ENCODE data around the gene ITPR3.

ITPR3 gene

DNA sequence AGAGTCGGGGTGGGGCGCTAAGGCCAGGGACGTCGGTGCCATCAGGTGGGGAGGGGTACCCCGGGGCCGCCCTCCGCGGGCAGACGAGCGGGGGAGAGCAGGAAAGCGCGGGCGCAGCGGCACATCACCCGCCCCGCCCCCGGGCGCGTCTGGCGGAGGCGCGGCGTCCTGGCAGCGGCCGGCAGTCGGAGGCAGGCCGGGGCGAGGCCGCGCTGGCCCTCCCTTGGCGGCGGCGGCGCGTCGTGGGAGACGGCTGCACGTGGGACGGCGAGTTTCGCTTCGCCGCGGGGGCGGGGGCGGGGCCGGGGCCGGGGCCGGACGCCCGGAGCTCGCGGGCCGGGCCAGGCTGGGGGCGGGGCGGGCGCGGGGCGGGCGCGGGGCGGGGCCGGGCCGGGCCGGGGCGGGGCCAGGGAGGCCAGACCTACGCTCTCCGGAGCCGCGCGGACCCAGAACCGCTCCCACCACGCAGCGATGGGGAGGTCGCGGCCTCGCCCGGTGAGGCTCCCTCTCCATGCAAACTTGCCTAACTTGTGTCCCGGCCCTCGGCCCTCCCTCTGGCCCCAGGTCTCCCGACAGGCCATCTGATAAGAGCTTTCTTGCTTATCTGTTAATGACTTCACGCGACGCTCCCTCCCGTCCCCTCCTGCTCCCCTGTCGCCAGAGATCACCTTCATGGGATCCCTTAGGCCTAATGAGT is 12.5 kb downstream of the ITPR3 start:
- peak overlapping the region; percentile 45 for H3K27ac ChIP-seq
- DNase-seq (ENCODE audit: low read depth, low spot score): no peak

- DNase-seq (ENCODE audit: low read depth, low spot score): no peak
- no peak overlapping the region for H3K27ac ChIP-seq
Measured at GRCh38 chr6:33634161-33634727, 13.1 kb downstream of the ITPR3 start.

GRCh38 chr6:33634946-33635345 is 13.8 kb downstream of the ITPR3 start:
- no peak for DNase-seq (ENCODE audit: low read depth, low spot score)
- no peak overlapping the region for H3K27ac ChIP-seq

DNA sequence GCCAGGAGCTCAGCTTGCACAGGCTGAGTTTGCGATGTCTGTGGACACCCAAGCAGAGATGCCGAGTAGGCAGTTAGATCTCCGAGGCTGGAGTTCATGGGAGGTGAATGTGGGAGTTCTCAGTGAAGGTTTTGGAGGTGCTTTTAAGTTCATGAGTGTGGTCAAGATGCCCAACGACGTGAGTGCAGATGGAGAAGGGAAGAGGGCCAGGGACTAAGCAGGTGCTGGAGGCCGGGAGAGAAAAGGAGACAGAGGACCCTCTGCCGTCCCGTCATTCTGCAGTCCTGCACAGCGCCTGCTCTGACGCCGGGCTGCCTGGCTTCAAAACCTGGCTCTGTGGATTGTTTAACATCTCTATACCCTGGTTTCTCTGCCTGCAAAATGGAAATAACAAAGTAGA is 15.5 kb downstream of the ITPR3 start:
- DNase-seq (ENCODE audit: low read depth, low spot score): no peak
- H3K27ac ChIP-seq: no peak overlapping the region

DNA sequence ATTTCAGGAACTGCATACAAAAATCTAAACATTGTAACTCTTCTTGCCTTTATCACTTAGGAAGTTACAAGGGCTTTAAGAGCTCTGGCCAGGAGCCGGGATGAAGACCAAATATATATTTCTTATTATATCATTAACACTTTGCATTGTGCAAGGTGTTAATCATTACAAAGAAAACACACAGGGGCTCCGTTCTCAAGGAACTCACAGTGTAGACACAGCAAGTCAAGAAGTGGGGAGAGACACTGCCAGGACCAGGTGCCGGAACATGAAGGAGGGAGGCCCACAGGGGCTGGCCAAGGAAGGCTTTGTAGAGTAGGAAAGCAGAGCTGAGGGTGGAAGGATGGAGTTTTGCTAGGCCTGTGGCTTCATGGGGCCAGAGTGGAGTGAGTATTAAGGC is 17.4 kb downstream of the ITPR3 start:
- H3K27ac ChIP-seq: no peak overlapping the region
- DNase-seq (ENCODE audit: low read depth, low spot score): no peak

- H3K27ac ChIP-seq: no peak overlapping the region
- no peak for DNase-seq (ENCODE audit: low read depth, low spot score)
Measured at GRCh38 chr6:33639559-33639958, 18.4 kb downstream of the ITPR3 start.

- no peak for DNase-seq (ENCODE audit: low read depth, low spot score)
- H3K27ac ChIP-seq: peak overlapping the region; percentile 18
Measured at GRCh38 chr6:33640361-33640760, 19.2 kb downstream of the ITPR3 start.

GRCh38 chr6:33641144-33641543 is 20.0 kb downstream of the ITPR3 start:
- peak overlapping the region; percentile 18 for H3K27ac ChIP-seq
- DNase-seq (ENCODE audit: low read depth, low spot score): peak; percentile 49

DNA sequence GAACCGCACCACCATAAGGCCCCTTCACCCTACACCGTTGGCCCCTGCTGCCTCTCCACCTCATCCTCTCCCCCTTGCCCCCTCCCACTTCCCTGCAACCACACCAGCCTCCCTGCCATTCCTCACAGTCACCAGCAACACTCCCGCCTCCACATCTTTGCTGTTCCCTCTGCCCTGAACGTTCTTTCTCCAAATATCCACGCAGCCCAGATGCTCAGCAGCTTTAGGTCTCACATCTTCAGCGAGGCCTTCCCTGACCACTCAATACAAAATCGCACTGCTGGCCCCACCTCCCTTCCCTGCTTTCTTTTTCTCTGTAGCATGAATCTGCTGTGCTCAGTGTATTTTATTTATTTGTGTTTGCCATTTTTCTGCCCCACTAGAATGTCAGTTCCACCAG is 20.5 kb downstream of the ITPR3 start:
- DNase-seq (ENCODE audit: low read depth, low spot score): no peak
- H3K27ac ChIP-seq: no peak overlapping the region

GRCh38 chr6:33642897-33643296 is 21.8 kb downstream of the ITPR3 start:
- DNase-seq (ENCODE audit: low read depth, low spot score): no peak
- H3K27ac ChIP-seq: no peak overlapping the region

DNA sequence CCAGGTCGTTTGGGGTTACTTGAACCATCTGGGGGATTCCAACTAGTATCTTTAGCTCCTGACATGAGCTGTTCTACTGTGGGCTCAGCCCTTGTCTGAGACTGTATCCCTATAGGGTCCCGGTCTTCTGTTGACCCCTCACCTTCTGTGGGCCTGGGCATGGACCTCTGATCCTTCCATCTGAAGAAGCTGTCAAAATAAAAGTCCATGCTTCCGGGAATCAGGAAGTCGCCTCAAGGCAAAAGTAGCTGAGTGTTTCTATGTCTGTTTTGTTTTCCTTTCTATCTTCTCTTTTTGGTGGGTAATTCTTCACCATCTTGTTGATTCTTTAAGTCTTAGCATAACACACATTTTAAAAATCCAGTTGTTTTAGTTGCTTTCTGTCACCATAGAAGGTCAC is 30.3 kb downstream of the ITPR3 start:
- no peak overlapping the region for H3K27ac ChIP-seq
- DNase-seq (ENCODE audit: low read depth, low spot score): no peak

- no peak for DNase-seq (ENCODE audit: low read depth, low spot score)
- H3K27ac ChIP-seq: no peak overlapping the region
Measured at GRCh38 chr6:33652002-33652401, 30.9 kb downstream of the ITPR3 start.

- DNase-seq (ENCODE audit: low read depth, low spot score): no peak
- no peak overlapping the region for H3K27ac ChIP-seq
Measured at GRCh38 chr6:33654831-33655554, 33.9 kb downstream of the ITPR3 start.

DNA sequence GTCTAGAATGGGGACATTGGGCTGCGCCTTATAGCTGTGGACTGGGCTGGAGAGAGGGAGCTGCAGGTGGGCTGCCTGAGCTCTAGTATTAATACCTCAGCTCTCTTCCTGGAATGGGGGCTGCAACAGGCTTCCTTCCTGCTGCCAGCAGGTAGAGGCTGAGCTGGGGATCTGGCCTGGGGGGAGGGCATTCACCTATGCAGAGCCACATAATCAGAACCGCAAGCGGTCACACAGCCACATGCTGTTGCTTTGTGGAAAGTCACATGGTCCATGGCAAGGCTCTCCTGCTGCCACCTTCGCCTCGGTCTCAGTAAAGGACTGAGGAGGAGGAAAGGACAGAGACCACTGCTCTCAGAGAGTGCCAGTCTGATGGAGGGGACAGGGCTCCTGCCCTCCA is 35.7 kb downstream of the ITPR3 start:
- H3K27ac ChIP-seq: no peak overlapping the region
- no peak for DNase-seq (ENCODE audit: low read depth, low spot score)

GRCh38 chr6:33658982-33659689 is 38.0 kb downstream of the ITPR3 start:
- DNase-seq (ENCODE audit: low read depth, low spot score): no peak

GRCh38 chr6:33659986-33660385 is 38.9 kb downstream of the ITPR3 start:
- no peak for DNase-seq (ENCODE audit: low read depth, low spot score)
- H3K27ac ChIP-seq: no peak overlapping the region

More at GRCh38 chr6:33658982-33659689, 38.0 kb downstream of the ITPR3 start:
- H3K27ac ChIP-seq: no peak overlapping the region

DNA sequence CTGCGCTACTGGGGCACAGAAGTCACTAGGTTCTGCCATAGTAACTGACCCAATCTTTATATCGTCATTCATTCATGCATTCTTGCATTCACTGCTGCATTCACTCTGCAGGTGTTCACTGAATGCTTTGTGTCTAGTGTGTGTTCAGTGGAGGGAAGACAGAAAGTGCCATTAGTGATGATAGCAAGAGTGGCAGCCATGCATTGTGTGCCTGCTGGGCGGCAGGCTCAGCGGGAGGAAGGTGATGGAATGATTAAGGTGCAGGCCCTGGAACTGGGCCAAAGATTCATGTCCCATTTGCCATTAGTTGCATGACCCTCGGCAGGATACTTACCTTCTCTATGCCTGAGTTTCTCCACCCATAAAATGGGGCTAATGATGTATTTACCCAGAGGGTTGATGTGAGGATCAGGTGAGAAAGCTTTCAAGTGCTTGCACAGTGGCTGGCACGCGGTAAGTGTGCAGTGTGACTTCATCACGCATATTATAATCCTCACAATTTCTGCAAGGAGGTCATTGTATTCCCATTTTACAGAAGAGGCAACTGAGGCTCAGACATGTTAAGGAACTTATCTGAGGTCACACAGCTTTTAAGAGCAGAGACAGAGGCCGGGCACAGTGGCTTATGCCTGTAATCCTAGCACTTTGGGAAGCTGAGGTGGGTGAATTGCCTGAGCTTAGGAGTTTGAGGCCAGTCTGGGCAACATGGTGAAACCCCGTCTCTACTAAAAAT is 40.1 kb downstream of the ITPR3 start:
- DNase-seq (ENCODE audit: low read depth, low spot score): no peak
- no peak overlapping the region for H3K27ac ChIP-seq

DNA sequence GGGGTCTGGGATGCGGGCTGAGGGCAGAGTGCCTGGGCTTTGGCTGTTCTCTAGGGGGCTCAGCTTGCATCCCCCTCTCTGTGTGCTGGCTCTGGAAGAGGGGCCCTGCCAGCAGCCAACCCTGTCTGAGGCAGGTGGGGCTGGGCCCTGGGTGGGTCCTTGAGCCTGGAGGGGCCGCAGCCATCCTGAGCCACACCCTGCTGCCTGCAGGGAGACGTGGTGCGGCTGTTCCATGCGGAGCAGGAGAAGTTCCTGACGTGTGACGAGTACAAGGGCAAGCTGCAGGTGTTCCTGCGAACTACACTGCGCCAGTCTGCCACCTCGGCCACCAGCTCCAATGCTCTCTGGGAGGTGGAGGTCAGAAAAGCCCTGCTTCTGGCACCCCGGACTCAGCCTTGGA is 41.2 kb downstream of the ITPR3 start:
- no peak overlapping the region for H3K27ac ChIP-seq
- no peak for DNase-seq (ENCODE audit: low read depth, low spot score)

- H3K27ac ChIP-seq: no peak overlapping the region
Measured at GRCh38 chr6:33663028-33663427, 41.9 kb downstream of the ITPR3 start.

DNA sequence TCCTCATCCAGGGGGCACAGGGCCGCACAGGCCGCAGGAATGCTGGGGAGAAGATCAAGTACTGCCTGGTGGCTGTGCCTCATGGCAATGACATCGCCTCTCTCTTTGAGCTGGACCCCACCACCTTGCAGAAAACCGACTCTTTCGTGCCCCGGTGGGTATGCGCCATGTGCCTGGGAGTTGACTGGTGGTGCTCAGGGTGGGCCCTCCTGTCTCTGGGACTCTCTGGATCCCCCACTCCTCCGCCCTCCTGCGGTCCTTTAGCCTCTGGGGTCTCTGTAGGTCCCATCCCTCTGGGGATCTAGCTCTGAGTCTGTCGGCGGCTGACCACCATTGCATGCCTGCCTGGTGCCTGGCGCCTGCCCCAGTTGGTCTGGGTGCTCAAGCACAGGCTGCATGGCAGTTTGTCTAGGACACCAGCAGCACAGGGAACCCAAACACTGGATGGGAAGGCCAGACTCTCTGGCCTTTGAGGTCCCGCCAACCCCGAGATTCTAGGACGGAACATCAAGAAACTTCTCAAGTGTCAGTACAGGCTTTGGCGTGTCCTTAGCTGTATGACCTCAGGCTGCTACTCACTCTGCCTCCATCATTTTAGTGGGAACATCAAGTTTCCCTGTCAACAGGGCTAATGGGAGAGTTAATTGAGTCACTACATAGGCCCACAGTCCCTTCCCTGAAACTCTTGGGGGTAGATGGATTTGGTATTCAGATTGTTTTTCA is 42.8 kb downstream of the ITPR3 start:
- DNase-seq (ENCODE audit: low read depth, low spot score): no peak
- no peak overlapping the region for H3K27ac ChIP-seq

More at GRCh38 chr6:33663028-33663427, 41.9 kb downstream of the ITPR3 start:
- no peak for DNase-seq (ENCODE audit: low read depth, low spot score)

Measured in epithelial cell of prostate (primary cell).